ENCODE results near the gene ZC3HAV1.
"Not testable (repeated sequence)": the region's sequence is repeated elsewhere in the genome, so short reads cannot be mapped to it uniquely, and the experiment has no call there.

Gene ZC3HAV1

DNA sequence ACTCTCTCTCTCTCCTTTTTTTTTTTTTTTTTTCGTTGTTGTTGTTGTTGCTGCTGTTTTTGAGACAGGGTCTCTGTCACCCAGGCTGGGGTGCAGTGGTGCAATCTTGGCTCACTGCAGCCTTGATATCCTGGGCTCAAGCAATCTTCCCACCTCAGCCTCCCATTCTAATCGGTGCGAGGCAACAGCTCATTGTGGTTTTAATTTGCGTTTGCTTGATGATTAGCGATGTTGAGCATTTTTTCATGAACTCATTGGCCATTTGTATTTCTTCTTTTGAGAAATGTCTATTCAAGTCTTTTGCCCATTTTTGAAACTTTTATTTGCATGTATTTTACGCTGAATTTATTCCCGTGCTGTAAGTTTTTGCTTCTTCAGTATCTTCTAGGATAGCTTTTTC, 60.4 kb downstream of the ZC3HAV1 start:
- no peak for DNase-seq

DNA sequence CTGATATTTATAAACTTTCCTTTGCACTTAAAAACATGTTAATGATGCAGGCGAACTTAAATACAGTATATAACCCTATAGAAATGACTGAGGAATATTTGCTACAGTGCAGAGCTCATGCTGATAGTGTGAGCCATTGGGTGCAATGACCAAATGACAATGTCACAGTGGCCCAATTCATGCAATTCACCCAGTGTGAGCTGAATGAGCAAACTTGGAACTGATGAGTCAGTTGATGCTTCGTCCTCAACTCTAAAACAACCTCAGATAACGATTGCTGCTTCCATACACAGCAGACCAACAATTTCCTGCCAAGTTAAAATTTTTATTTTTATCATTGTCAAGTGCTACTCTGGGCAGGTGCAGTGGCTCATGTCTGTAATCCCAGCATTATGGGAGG, 61.5 kb downstream of the ZC3HAV1 start:
- no peak for DNase-seq

DNA sequence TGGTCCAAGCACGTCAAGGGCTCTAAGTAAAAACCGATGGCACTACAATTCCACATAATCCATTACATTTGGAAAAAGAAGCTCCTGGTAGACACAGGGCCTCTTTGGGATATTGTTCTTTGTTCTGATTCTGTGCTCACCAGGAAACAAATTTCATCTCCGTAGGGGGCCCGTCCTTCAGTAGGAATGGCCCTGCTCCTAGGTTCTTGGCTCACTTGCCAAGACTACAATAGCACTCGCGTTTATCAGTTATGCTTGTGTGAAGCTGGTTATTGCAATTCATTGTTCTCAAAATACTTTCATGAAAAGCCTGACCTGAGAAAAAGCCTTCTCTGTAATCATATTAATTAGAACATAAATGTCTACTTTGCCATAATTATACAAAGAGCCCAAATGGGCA, 63.4 kb downstream of the ZC3HAV1 start:
- peak; percentile 83 for DNase-seq

DNA sequence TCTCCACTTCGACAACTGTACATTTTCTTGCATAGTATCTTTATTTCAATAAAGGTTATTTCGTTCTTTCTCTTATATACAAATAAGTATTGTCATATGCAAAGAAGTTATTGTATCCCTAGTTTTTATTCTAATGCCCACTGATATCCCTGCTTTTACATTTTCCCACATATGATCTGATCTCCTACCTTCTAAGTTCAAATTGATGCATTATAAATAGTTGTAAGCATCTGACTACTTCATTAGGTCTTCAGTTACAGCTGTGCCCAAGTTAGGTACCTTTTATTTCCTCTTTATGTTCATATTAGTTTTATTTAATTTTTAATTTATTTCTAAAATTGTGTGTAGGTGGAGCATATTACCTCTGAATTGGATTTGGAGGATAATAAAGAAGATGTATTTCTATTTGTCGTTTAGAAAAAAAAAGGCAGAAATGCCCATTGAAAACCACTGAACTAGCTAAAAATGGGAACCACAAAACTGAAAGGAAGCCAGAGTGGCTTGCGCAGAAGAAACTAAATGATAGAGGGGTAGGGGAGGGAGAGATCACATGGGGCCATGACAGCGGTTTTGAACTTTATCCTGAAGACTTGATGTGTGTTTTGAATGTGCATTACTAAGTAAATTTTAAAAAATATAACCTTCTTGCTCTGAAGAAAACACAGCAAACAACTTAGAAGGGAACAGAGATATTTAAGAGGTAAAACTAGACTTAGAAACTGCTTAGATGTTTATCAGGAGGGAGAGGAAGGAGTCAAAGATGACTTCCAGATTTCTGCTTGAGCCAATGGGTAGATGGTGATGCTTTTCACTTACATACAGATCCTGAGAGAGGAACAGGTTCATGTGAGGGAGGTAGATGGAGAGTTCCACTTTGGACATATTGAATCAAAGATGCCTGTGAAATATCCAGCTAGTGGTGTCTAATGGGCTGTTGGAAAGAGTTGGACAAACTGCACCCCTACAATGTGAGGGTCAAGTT, 64.4 kb downstream of the ZC3HAV1 start:
- no peak for DNase-seq

DNA sequence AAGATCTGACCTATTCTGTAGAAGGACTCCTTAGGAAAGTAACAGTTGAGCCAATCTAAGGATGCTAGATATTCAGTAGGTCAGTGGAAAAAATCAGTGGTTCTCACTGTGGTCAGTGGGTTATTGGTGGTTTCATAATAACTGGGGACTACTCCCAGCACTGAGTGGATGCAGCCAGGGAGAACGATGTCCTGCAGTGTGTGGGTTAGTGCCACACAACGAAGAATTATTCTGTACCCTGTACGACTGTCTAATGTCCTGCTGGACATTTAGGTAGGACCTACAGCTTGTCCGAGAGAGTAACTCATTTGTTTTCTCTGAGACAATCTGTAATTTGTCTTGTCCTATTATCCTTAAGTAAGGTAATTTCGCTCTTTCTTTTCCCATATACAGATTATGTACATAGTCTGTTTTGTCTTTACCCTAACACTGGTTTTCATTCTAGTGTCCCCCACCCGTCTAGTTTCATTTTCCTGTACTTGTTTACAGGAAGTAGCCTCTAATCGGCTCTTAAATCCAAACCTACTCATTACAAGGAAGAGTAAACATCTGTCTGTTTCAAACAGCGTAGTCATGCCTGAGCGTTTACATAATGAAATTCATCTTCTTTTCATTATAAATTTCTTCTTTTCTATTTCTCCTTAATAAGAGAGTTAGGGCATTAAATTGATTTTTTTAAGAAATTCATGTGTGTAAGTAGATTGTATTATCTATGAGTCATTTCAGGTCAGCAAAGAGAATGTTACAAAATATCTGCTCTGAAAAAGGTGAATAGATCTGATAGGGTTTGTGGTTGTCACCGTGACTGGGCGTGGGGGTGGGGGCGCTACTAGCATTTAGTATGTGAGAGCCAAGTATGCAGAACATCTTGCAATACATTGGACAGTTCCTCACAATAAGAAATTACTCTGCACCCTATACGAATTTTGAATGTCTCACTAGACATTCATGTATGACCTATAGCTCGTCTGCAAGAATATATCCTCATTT, 65.4 kb downstream of the ZC3HAV1 start:
- DNase-seq, result no peak

DNA sequence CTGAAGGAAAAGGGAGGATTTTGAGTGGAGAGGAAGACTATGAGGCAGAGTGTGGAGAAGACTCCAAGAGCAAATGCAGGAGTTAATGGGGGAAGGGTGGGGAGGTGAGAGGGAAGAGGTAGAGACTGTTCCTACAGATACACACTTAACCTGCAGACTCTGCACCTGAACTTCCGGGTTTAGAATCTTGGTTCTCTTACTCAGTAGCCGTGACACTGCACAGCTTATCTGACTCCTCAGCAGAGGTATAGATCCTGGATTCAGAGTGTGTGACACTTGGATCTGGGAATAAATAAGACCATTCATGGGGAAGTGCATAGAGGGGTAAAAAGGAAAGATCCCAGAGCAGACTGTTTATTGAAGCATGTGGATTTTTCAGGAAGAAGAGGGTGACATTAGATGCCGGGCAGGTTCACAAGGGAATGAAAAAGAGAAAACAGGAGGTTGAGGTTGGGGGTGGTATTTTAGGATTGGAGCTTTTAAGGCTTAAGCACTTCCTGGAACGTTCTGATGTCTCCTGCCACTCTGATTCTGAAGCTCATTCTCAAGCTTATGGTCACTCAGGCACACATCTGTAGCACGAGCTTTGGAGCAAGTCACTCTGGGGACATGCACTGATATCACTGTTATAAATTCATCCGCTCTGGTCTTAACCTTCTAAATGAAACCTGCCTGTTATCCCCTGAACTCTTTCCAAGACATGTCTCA, 68.0 kb downstream of the ZC3HAV1 start:
- no peak for DNase-seq

DNA sequence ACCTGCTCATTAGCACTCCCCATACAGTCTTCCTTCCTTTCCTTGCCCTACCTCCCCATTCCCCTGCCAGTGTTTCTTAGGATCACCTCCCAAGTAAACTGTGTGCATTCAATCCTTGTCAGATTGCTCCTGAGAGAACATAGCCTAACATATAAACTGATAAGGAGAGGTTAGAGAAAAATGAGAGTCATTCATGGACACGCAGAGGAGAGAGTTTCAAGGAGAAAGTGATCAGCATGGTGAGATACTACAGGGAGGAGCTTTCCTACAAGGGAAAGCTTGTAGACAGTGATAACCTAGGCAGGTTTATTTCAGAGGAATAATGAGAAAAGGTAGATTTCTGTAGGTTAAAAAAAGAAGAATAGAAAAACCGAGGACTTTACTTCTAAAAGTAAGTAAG, 70.8 kb downstream of the ZC3HAV1 start:
- no peak for DNase-seq

DNA sequence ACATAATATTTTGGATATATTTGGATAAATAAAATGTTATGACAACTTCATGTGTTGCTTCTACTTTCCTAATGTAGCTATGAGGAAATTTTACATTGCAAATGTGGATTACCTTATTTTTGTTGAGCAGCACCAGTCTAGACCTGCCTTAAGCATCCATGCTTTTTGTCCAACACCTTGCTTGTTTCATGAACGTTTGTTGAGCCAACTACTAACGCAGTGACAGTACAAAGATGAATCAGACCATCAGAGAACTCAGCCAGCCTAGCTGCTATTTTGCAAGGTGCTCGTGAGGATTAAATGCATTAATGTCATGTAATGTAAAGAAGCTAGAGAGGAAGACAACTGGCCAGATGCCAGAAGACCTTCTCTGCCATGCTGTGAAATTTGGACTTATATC, 72.6 kb downstream of the ZC3HAV1 start:
- no peak for DNase-seq

DNA sequence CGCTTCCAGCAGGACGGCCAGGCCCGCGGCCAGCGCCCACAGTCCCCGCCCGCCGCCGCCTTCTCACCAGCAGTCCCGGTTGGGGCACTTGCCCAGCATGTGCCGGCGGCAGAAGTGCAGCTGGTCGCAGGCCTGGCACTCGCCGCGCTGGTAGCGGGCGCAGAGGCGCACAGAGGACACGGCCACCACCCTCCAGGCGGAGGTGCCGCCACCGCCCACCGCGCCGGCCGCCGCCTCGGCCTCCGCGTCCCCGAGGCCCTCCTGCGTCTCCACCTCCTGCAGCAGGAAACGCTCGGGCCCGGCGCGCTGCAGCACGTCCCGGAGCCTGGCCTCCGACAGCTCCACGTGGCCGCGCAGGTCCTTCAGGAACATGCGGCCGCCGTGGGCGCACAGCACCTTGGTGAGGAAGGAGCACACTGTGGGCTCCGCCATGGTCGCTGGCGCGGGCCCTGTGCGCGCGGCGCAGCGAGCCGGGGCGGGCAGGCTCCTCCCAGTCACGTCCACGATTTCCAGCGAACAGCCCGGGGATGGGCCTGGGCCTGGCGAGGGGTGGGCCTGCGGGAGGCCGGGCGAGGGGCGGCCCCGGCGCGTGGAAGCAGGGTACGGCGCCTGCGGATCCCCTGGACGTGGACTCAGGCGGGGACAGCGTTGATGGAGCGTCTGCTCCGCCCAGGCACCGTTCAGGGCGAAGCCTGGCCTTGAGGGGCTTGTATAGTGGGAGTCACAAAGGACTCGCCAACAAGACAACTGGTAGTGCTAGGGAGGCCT, 73.8 kb downstream of the ZC3HAV1 start, which contains the start of gene ZC3HAV1L:
ZC3HAV1L (minus strand) TSS at position 457 of the 768 bp plus-strand sequence; CDS start at position 432, 25 bp downstream.
- no peak for DNase-seq

DNA sequence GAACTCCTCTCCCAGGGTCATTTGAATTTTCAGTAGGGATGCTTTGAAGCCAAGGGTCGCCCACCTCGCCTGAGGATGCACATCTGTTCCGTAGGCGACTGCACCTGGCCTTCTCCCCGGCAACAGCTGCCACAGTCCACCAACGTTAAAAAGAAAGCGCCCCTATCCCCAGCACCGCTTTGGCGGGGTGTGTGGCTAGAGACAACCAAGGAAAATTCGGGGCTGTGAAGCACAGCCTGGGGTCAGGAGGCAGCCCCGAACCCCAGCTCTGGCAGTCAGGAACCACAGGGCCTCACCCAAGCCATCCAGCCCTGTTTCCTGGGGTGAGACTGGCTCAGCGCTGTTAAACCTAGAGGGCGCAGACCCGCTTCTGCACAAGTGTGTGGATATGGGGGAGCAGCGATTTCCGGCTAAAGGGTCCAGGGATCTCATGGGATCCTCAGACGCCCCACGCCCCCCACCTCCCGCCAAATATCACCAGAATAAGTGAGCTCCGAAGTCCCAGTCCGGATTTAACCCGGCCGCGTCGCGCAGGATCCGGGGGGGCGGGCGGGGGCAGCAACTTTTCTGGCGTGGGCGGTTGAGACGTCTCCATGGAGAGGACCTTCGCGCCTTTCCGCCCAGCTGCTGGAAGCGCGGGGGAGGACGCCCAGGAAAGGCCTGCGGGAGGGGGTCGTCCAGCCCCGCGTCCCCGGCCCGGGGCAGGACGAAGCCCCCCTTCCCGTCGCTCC, 74.5 kb downstream of the ZC3HAV1 start:
- DNase-seq, result no peak

DNA sequence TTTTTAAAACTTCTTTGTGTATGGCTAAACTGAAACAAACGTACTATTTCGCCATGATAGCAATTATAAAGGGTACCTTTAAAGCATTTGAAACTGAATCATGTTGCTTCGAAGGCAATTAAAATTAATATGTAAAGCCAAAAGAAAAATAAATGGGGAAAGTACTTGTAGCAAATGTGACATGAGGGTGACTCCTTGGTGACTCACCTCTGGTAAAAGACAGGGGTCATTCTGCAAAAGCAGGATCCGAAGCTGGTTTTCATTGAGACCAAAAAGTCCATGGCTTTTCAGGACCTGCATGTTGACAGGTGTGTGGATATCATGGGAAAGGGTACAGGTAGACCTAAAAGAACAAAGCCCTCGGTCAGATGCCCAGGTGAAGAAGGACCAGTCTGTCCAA, 75.2 kb downstream of the ZC3HAV1 start:
- DNase-seq, result no peak

DNA sequence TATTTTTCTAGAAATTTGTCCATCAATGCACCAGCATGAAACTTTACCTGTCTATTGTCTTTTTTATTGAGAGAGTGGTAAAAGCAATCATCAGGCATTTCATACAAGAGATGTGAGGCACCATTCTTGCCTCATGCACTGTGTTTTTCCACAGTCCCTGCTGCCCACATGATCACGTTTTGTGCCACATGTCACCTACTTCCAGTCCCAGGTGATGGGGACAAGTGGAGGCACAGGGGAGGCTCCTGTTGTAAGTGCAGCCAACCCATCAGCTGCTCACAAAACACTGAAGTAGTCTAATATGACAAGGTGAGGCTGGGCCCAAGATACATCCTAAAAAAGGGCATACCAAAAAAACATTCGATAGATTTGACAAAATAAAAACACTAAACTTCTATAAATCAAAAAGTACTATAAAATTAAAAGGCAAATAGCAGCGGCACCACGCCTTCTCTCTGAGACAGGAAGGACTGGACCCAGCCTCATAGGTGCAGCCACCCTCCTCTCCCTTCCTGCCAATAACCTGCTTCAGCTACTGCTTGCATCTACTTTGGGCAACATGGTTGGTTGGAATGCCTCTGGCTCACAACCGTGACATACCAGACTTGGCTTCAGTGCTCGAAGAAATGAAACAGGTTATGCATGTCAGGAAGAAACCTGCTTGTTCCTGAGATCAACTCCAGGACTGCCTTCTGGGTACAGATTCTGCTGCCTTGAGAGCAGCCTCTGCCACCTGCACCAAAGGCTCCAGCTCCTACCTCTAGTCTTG, 76.0 kb downstream of the ZC3HAV1 start:
- DNase-seq, result no peak

DNA sequence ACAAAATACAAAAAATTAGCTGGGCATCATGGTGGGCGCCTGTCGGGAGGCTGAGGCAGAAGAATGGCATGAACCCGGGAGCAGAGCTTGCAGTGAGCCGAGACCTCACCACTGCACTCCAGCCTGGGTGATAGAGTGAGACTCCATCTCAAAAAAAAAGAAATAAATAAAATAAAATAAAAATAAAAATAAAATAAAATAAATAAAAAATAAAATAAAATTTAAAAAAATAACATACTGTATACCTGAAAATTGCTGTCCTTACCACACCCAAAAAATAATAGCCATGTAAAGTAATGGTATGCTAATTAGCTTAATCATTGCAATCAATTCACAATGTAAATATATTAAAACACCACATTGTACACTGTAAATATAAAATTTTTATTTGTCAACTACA, 77.0 kb downstream of the ZC3HAV1 start:
- no peak for DNase-seq

DNA sequence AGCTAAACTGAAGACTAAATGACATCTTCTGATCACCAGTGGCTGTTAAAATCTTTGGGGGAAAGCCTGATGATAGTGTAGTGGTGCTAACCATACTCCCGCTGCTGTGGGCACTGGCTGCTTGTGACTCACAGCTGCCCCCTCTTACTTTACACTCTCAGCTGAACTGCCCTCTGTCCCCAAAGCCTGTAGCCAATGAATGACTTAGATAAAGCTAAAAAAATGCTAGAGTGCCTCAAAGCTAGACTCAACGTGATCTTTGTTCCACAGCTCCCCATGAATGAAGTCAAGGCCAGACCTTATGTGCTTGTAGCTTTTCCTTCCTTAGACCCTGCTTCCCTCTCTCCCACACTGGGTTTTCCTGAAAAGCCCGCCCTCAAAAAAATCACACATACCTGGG, 80.2 kb downstream of the ZC3HAV1 start:
- no peak for DNase-seq

DNA sequence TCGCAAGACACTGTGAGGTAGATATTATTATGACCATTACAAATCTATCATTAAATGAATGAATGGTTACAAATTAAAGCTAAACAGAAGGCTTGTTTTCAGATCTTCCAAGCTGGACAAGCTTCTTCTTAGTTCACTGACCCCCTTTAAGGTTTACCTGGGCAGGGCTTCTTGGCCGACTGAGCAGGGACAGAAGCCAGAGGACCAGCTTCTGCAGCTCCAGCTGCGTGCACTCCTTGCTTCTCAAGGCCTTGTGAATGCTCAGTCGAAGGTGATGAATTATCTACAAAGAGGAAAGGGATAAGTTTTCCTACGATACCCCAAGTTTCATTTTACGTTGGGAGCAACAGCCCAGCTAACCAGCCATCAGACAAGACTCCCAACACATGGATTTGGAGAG, 83.0 kb downstream of the ZC3HAV1 start:
- no peak for DNase-seq

DNA sequence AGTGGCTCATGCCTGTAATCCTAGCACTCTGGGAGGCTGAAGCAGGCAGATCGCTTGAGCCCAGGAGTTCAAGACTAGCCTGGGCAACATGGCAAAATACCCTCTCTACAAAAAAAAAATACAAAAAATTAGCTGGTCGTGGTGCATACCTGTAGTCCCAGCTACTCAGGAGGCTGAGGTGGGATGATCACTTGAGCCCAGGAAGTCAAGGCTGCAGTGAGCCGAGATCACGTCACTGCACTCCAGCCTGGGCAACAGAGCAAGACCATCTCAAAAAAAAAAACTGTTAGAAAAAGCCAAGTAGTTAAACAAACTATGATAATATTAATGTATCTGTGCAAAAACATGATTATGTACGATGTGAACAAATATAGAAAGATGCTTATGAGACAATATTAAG, 83.7 kb downstream of the ZC3HAV1 start:
- not testable (repeated sequence) for DNase-seq

DNA sequence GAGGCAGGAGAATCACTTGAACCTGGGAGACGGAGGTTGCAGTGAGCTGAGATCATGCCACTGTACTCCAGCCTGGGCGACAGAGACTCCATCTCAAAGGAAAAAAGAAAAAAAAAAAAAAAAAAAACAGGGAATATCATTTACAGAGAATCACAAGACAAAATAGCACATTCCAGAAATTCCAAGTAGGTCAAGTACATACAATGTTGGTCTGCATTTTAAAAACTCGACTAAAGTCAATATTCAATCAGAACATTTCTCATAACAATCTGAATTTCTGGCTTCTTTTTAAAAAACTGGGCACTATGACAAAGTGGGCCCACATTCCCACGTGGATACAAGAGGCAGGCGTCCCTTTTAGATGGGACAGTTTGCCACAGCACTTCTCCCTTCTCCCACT, 86.4 kb downstream of the ZC3HAV1 start:
- DNase-seq, result no peak

DNA sequence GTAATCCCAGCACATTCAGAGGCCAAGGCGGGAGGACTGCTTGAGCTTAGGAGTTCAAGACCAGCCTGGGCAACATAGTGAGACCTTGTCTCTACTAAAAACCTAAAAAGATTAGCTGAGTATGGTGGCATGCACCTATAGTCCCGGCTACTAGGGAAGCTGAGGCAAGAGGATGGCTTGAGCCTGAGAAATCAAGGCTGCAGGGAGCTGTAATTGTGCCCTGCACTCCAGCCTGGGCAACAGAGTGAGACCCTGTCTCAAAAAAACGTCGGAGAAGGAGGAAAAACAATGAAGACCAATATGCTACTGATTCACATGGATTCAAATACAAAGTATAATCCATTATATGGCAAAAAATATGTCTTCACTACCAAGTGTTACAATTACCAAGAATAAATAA, 87.2 kb downstream of the ZC3HAV1 start:
- no peak for DNase-seq

DNA sequence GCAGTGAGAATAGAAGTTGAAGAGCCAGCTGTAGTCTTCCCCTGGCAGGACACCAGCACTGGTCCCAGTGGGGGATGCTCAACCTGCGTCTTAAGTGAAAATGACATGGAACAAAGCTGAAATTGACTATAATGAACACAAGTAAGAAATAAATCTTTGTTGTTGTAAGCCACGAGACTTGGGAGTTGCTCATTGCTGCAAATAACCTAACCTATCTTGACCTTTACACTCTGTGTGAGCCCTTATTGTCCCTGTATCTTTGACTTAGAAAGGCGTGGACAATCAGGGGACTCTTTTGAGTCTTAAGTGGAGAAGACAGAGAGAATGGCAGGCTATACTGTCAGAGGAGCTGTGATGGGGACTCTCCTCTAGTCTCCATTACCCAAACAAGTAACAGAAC, 90.6 kb downstream of the ZC3HAV1 start:
- DNase-seq, result no peak

DNA sequence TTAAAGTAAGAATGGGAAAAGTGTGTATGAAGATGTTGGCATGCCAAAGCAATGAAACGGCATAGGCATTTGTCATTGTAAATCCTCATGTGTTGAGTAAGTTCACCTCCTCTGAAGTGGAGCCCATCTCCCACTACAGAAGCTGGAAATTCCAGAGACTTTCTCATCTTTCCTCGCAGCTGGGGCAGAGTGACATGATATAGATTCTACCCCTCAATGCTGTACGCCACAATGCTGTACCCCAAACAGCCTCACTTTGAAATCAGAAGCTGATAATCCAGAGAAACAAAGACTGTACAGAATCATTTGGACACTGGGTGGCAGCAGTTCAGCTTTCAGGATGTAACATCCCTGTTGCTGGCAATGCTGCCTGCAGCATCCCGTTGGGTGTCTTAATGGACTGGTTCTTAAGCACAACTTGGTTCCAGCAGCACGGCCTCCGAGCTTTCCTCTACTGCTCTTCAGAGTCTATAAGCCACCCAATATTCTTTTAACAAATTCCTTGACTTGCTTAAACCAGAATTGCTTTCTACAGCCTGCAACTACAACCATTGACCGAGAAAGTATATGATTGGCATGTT, 92.5 kb downstream of the ZC3HAV1 start:
- DNase-seq, result peak; percentile 68
